ENCODE measurements around the gene KRT75. TPM values are rescaled to one million over a fixed set of nuclear protein-coding genes. Genes with fewer than 3 reads are reported as not detected.
"Not testable (repeated sequence)": the region's sequence is repeated elsewhere in the genome, so short reads cannot be mapped to it uniquely, and the experiment has no call there.

The KRT75 gene
- total RNA-seq (2014; rRNA removed; shearing (Covaris generic)): not detected in 2 replicates

GRCh38 chr12:52434081-52434733, at the start of gene KRT75:
Gene KRT75 (minus strand): TSS chr12:52434371. CDS start chr12:52434304, 67 bp downstream.
- no peak for DNase-seq (ENCODE audit: low read depth)

GRCh38 chr12:52480073-52480472, 45.9 kb upstream of the KRT75 start:
- no peak for DNase-seq (ENCODE audit: low read depth)

- DNase-seq (ENCODE audit: low read depth): no peak
Measured at GRCh38 chr12:52477651-52478050, 43.5 kb upstream of the KRT75 start.

- DNase-seq (ENCODE audit: low read depth): no peak
Measured at GRCh38 chr12:52474212-52474611, 40.0 kb upstream of the KRT75 start.

- DNase-seq (ENCODE audit: low read depth): no peak
Measured at GRCh38 chr12:52473768-52474167, 39.6 kb upstream of the KRT75 start, which contains the start of gene KRT6C. Gene KRT6C (minus strand): TSS chr12:52473805. CDS start chr12:52473737, 68 bp downstream.

- DNase-seq (ENCODE audit: low read depth): no peak
Measured at GRCh38 chr12:52469853-52470252, 35.7 kb upstream of the KRT75 start.

GRCh38 chr12:52464897-52465296, 30.7 kb upstream of the KRT75 start:
- no peak for DNase-seq (ENCODE audit: low read depth)

GRCh38 chr12:52461693-52462092, 27.5 kb upstream of the KRT75 start:
- DNase-seq (ENCODE audit: low read depth): no peak

- no peak for DNase-seq (ENCODE audit: low read depth)
Measured at GRCh38 chr12:52458861-52459260, 24.7 kb upstream of the KRT75 start.

GRCh38 chr12:52455821-52456220, 21.6 kb upstream of the KRT75 start:
- no peak for DNase-seq (ENCODE audit: low read depth)

- no peak for DNase-seq (ENCODE audit: low read depth)
Measured at GRCh38 chr12:52454411-52455201, 20.4 kb upstream of the KRT75 start.

- no peak for DNase-seq (ENCODE audit: low read depth)
Measured at GRCh38 chr12:52452101-52452500, 17.9 kb upstream of the KRT75 start, which contains the start of gene KRT6B. Gene KRT6B (minus strand): TSS chr12:52452146. CDS start chr12:52452078, 68 bp downstream.

- no peak for DNase-seq (ENCODE audit: low read depth)
Measured at GRCh38 chr12:52448228-52448627, 14.1 kb upstream of the KRT75 start.

GRCh38 chr12:52447196-52447595, 13.0 kb upstream of the KRT75 start:
- DNase-seq (ENCODE audit: low read depth): not testable (repeated sequence)

- no peak for DNase-seq (ENCODE audit: low read depth)
Measured at GRCh38 chr12:52446367-52447045, 12.3 kb upstream of the KRT75 start.

GRCh38 chr12:52445876-52446275, 11.7 kb upstream of the KRT75 start:
- no peak for DNase-seq (ENCODE audit: low read depth)

- DNase-seq (ENCODE audit: low read depth): peak; percentile 5
Measured at GRCh38 chr12:52444647-52445595, 10.8 kb upstream of the KRT75 start.

- DNase-seq (ENCODE audit: low read depth): no peak
Measured at GRCh38 chr12:52443966-52444365, 9.8 kb upstream of the KRT75 start.

- DNase-seq (ENCODE audit: low read depth): peak; percentile 57
Measured at GRCh38 chr12:52442600-52443061, 8.5 kb upstream of the KRT75 start.

- DNase-seq (ENCODE audit: low read depth): peak; percentile 5
Measured at GRCh38 chr12:52441320-52441911, 7.2 kb upstream of the KRT75 start.

All from RPMI7951 (cell line).